Measurements from ENCODE around the gene C4orf46. TPM values are rescaled to one million over a fixed set of nuclear protein-coding genes. Genes with fewer than 3 reads are reported as not detected.
"Not testable (repeated sequence)": the region's sequence is repeated elsewhere in the genome, so short reads cannot be mapped to it uniquely, and the experiment has no call there.

C4orf46 gene
- 63.7 and 101 TPM in 2 replicates for total RNA-seq (ENCODE audit: low replicate concordance)

- peaks cover 3% of the 10 kb centered on the region for H3K36me3 Mint-ChIP-seq
- Histone ChIP-seq H3K4me1 (peaks cover 7% of the 10 kb centered on the region), H3K9ac (peak within 1 kb of the TSS; percentile 78), H3K36me3 (no peaks in the 10 kb centered on the region), H2AFZ (replicated peaks) (peak within 1 kb of the TSS; percentile 89), H3K27ac (peak within 1 kb of the TSS; percentile 96), H3K27me3 (no peaks in the 10 kb centered on the region), H3K4me2 (peak within 1 kb of the TSS; percentile 92), H3K79me2 (ENCODE audit: low read depth) (peaks cover 50% of the 10 kb centered on the region), H3K4me3 (peak within 1 kb of the TSS; percentile 84), H3K9me3 (ENCODE audit: low read depth) (no peaks in the 10 kb centered on the region), H3F3A (ENCODE audit: low read depth) (peaks cover 25% of the 10 kb centered on the region), H4K20me1 (ENCODE audit: low read depth) (peaks cover 23% of the 10 kb centered on the region)
- peak within 1 kb of the TSS; percentile 100 for H3K27ac Mint-ChIP-seq
- peaks cover 6% of the 10 kb centered on the region for H3K27me3 Mint-ChIP-seq (ENCODE audit: insufficient read depth, low read depth)
- no peaks in the 10 kb centered on the region for H3K9me3 Mint-ChIP-seq
- no peak for DNase-seq (ENCODE audit: low spot score)
- H3K4me3 Mint-ChIP-seq = peak within 1 kb of the TSS; percentile 99
- TF ChIP-seq EZH2phosphoT487 (IDR thresholded peaks at IDR 0.05) (no peak), CTCF (IDR thresholded peaks at IDR 0.05) (no peak), EZH2 (IDR thresholded peaks at IDR 0.05) (no peak)
- peaks cover 14% of the 10 kb centered on the region for H3K4me1 Mint-ChIP-seq
These were observed at the start of gene C4orf46 for GRCh38 chr4:158671665-158671914. TSS of gene C4orf46 (minus strand) at chr4:158671887. CDS start at chr4:158671801, 86 bp downstream.

GRCh38 chr4:158715802-158716201, 44.1 kb upstream of the C4orf46 start:
- no peaks in the 10 kb centered on the region for H3K9me3 Mint-ChIP-seq
- H3K27me3 Mint-ChIP-seq (ENCODE audit: insufficient read depth, low read depth) = no peaks in the 10 kb centered on the region
- peaks cover 6% of the 10 kb centered on the region for H3K79me2 ChIP-seq (ENCODE audit: low read depth)
- no peaks in the 10 kb centered on the region for H3K9me3 ChIP-seq (ENCODE audit: low read depth)
- H4K20me1 ChIP-seq (ENCODE audit: low read depth) = no peaks in the 10 kb centered on the region
- H3F3A ChIP-seq (ENCODE audit: low read depth) = no peaks in the 10 kb centered on the region
- no peaks in the 10 kb centered on the region for H3K4me1 Mint-ChIP-seq
- no peak overlapping the region for H2AFZ ChIP-seq (replicated peaks)
- H3K4me2 ChIP-seq = no peak overlapping the region
- TF ChIP-seq EZH2 (IDR thresholded peaks at IDR 0.05) = no peak
- TF ChIP-seq EZH2phosphoT487 (IDR thresholded peaks at IDR 0.05) = no peak
- H3K36me3 ChIP-seq = peaks cover 20% of the 10 kb centered on the region
- H3K27ac ChIP-seq = no peak overlapping the region
- no peak overlapping the region for H3K4me3 ChIP-seq
- peaks cover 45% of the 10 kb centered on the region for H3K36me3 Mint-ChIP-seq
- H3K9ac ChIP-seq = no peak overlapping the region
- H3K27me3 ChIP-seq = no peaks in the 10 kb centered on the region
- H3K27ac Mint-ChIP-seq = no peak overlapping the region
- H3K4me3 Mint-ChIP-seq = no peak overlapping the region
- no peaks in the 10 kb centered on the region for H3K4me1 ChIP-seq
- no peak for DNase-seq (ENCODE audit: low spot score)

DNA sequence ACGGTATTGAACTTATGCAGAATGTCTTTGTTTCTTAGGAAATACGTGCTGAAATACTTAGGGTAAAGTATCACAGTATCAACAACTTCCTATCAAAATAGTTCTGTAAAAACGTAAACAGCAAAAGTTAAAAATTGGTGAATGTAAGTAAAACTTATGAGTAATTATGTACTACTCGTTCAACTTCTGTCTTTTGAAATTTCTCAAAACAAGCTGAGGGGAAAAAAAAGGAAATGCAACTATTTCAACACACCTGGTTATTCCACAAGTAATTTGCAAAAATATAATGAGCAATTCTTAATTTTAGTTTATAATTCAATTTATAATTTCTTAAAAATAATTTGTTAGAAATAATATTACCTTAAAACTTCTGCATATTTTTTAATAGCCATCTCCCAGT, 43.2 kb upstream of the C4orf46 start:
- no peaks in the 10 kb centered on the region for H3K27me3 ChIP-seq
- no peak overlapping the region for H3K9ac ChIP-seq
- no peak overlapping the region for H3K27ac Mint-ChIP-seq
- H3K4me1 Mint-ChIP-seq = no peaks in the 10 kb centered on the region
- H3K4me1 ChIP-seq = no peaks in the 10 kb centered on the region
- no peaks in the 10 kb centered on the region for H3K27me3 Mint-ChIP-seq (ENCODE audit: insufficient read depth, low read depth)
- H3K9me3 ChIP-seq (ENCODE audit: low read depth) = no peaks in the 10 kb centered on the region
- H4K20me1 ChIP-seq (ENCODE audit: low read depth) = no peaks in the 10 kb centered on the region
- H3K4me2 ChIP-seq = no peak overlapping the region
- peaks cover 52% of the 10 kb centered on the region for H3K36me3 Mint-ChIP-seq
- no peak overlapping the region for H3K4me3 ChIP-seq
- no peaks in the 10 kb centered on the region for H3K9me3 Mint-ChIP-seq
- H3F3A ChIP-seq (ENCODE audit: low read depth) = no peaks in the 10 kb centered on the region
- peaks cover 1% of the 10 kb centered on the region for H3K79me2 ChIP-seq (ENCODE audit: low read depth)
- TF ChIP-seq EZH2 (IDR thresholded peaks at IDR 0.05) (no peak), EZH2phosphoT487 (IDR thresholded peaks at IDR 0.05) (no peak), CTCF (IDR thresholded peaks at IDR 0.05) (no peak)
- DNase-seq (ENCODE audit: low spot score) = no peak
- no peak overlapping the region for H3K27ac ChIP-seq
- H2AFZ ChIP-seq (replicated peaks) = no peak overlapping the region
- peaks cover 26% of the 10 kb centered on the region for H3K36me3 ChIP-seq
- no peak overlapping the region for H3K4me3 Mint-ChIP-seq

DNA sequence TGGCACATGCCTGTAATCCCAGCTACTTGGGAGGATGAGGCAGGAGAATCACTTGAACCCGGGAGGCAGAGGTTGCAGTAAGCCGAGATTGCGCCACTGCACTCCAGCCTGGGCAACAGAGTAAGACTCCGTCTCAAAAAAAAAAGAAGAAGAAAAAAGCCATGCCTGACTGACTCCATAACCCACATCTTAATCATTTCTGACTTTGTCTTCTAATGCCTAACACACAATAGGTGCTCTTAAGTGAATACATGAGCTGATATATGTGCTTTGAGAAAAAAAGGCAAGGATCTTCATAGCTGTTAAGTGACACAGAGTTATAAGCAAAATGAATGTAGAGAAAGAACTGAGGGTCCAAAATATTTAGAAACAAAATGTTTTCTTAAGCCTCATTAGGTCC, 40.9 kb upstream of the C4orf46 start:
- H3K9me3 Mint-ChIP-seq; H3K79me2 ChIP-seq (ENCODE audit: low read depth); H3K4me3 Mint-ChIP-seq; DNase-seq (ENCODE audit: low spot score); H3K27ac Mint-ChIP-seq; H3K27me3 ChIP-seq; H3K9ac ChIP-seq; H3K4me2 ChIP-seq; H3K9me3 ChIP-seq (ENCODE audit: low read depth); H3K4me3 ChIP-seq; H2AFZ ChIP-seq (replicated peaks); H4K20me1 ChIP-seq (ENCODE audit: low read depth); H3K27me3 Mint-ChIP-seq (ENCODE audit: insufficient read depth, low read depth); H3K4me1 ChIP-seq; H3F3A ChIP-seq (ENCODE audit: low read depth); H3K27ac ChIP-seq; H3K4me1 Mint-ChIP-seq: not testable (repeated sequence)
- H3K36me3 Mint-ChIP-seq = peaks cover 52% of the 10 kb centered on the region
- peaks cover 29% of the 10 kb centered on the region for H3K36me3 ChIP-seq
